ENCODE results near the gene OVCA2. TPM values are rescaled to one million over a fixed set of nuclear protein-coding genes. Genes with fewer than 3 reads are reported as not detected.

OVCA2 gene
- total and polyA plus RNA-seq, 2 donors from 2014 or later, result 22.9 to 63.6 TPM

DNA sequence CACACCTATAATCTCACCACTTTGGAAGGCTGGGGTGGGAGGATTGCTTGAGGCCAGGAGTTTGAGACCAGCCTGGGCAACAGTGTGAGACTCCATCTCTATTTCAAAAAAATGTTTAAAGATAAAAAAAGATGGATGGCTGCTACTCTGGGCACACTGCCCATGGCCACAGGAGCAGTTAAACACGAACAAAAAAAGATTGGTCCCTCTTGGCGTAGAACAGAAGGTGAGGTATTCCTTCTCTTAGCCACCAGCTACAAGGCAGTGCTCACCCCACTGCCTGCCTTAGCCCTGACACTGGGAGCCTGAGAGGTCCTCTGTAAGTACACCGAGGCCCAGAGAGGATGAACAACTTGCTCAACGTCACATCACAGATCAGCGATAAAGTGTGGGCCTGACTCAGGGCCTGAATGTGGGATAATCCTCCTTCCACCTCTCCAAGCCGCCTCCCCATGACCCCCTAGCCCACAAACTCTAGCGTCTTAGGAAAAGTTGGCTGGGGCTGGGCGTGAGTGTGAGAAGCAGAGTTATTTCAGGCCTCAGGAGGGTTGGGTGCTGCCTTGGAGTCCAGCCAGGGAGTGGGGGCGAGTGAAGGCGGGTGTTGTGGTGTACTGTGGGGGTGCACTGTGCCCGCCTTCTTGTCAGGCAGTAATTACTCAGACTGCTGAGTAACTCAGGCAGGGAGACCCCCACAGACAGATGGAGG lies 14.1 kb upstream of the OVCA2 start:
- Histone ChIP-seq H3K9me3 (ENCODE audit: control insufficient read depth in 2 of 3, insufficient read depth in 1 of 3, low read length in 3 of 3) (no peaks in the 10 kb centered on the region), H3K4me1 (ENCODE audit: control insufficient read depth in 2 of 3, insufficient read depth in 2 of 3, low read depth in 1 of 3, low read length in 3 of 3) (peaks cover 0 to 17% (median 6%) of the 10 kb centered on the region in 3 donors), H3K9ac (ENCODE audit: low read length in 3 of 3) (no peak overlapping the region), H3K36me3 (ENCODE audit: control insufficient read depth in 2 of 3, insufficient read depth in 3 of 3, low read length in 3 of 3) (no peaks in the 10 kb centered on the region), H3K27ac (ENCODE audit: low read depth in 2 of 2, low read length in 2 of 2) (no peak overlapping the region), H3K27me3 (ENCODE audit: control insufficient read depth, insufficient read depth, low read length) (peaks cover 2% of the 10 kb centered on the region), H3K4me3 (ENCODE audit: low read length in 3 of 3) (no peak overlapping the region)
- no peak for TF ChIP-seq CTCF (IDR thresholded peaks at IDR 0.05; ENCODE audit: borderline replicate concordance, extremely low read depth, insufficient read depth)
- no peak for FAIRE-seq
- no peak for DNase-seq
- intact Hi-C loops (cut with DNase I), result loop anchor here (5.0 kb wide), 1 partner anchor 115 kb away; no protein-coding TSS in a partner anchor

GRCh38 chr17:2028234-2028614 lies 13.6 kb upstream of the OVCA2 start:
- Histone ChIP-seq H3K27ac (ENCODE audit: low read depth in 2 of 2, low read length in 2 of 2) (no peak overlapping the region), H3K4me3 (ENCODE audit: low read length in 3 of 3) (no peak overlapping the region), H3K36me3 (ENCODE audit: control insufficient read depth in 2 of 3, insufficient read depth in 3 of 3, low read length in 3 of 3) (no peaks in the 10 kb centered on the region), H3K9me3 (ENCODE audit: control insufficient read depth in 2 of 3, insufficient read depth in 1 of 3, low read length in 3 of 3) (no peaks in the 10 kb centered on the region), H3K9ac (ENCODE audit: low read length in 3 of 3) (no peak overlapping the region), H3K27me3 (ENCODE audit: control insufficient read depth, insufficient read depth, low read length) (peaks cover under 1% of the 10 kb centered on the region), H3K4me1 (ENCODE audit: control insufficient read depth in 2 of 3, insufficient read depth in 2 of 3, low read depth in 1 of 3, low read length in 3 of 3) (peaks cover 0 to 17% (median 6%) of the 10 kb centered on the region in 3 donors)
- TF ChIP-seq CTCF (IDR thresholded peaks at IDR 0.05; ENCODE audit: borderline replicate concordance, extremely low read depth, insufficient read depth), result no peak
- FAIRE-seq, result no peak
- intact Hi-C loops (cut with DNase I), result loop anchor here (5.0 kb wide), 1 partner anchor 116 kb away; no protein-coding TSS in a partner anchor
- no peak for DNase-seq

GRCh38 chr17:2028737-2029136 lies 13.1 kb upstream of the OVCA2 start:
- TF ChIP-seq CTCF (IDR thresholded peaks at IDR 0.05; ENCODE audit: borderline replicate concordance, extremely low read depth, insufficient read depth), result no peak
- intact Hi-C loops (cut with DNase I), result loop anchor here (5.0 kb wide), 1 partner anchor 116 kb away; no protein-coding TSS in a partner anchor
- FAIRE-seq, result no peak
- H3K9me3 ChIP-seq (ENCODE audit: control insufficient read depth in 2 of 3, insufficient read depth in 1 of 3, low read length in 3 of 3), result no peaks in the 10 kb centered on the region
- H3K9ac ChIP-seq (ENCODE audit: low read length in 3 of 3), result no peak overlapping the region
- H3K4me1 ChIP-seq (ENCODE audit: control insufficient read depth in 2 of 3, insufficient read depth in 2 of 3, low read depth in 1 of 3, low read length in 3 of 3), result peaks cover 0 to 17% (median 6%) of the 10 kb centered on the region in 3 donors
- H3K36me3 ChIP-seq (ENCODE audit: control insufficient read depth in 2 of 3, insufficient read depth in 3 of 3, low read length in 3 of 3), result peaks cover 0 to 3% (median 2%) of the 10 kb centered on the region in 3 donors
- DNase-seq, result no peak
- H3K27ac ChIP-seq (ENCODE audit: low read depth in 2 of 2, low read length in 2 of 2), result no peak overlapping the region
- H3K4me3 ChIP-seq (ENCODE audit: low read length in 3 of 3), result no peak overlapping the region
- no peaks in the 10 kb centered on the region for H3K27me3 ChIP-seq (ENCODE audit: control insufficient read depth, insufficient read depth, low read length)
